Measurements from ENCODE around the gene UQCC5. TPM values are rescaled to one million over a fixed set of nuclear protein-coding genes. Genes with fewer than 3 reads are reported as not detected.

The UQCC5 gene
- total RNA-seq, 8 experiments from 2014 or later = 38.6 to 102 (median 65.6) TPM

- in situ Hi-C loops (cut with MboI; ENCODE audit: low pct_unique_long_range_greater_than_20kb in 2 of 9, low sequenced_read_pairs in 9 of 9, unreplicated experiment in 9 of 9) = no loop called here
- ATAC-seq (replicated peaks in 6 of 8) = peak in 5 of 8 experiments; percentile 2 to 20 (median 4)
- H3K4me3 ChIP-seq = no peak within 1 kb of the TSS
- no peaks in the 10 kb centered on the region for H3K4me1 ChIP-seq (replicated peaks in 1 of 2)
- WGBS, 10 experiments = 67 to 88% (median 84%) methylated on average over 7 to 10 of the region's 25 CpGs; no CpG with 5 or more reads in 7 of the 10 experiments
- no peak within 1 kb of the TSS for H3K27ac ChIP-seq
Measured at GRCh38 chr3:52494886-52495495, 41.4 kb upstream of the UQCC5 start, which contains the start of gene STAB1. Gene STAB1 (plus strand): TSS chr3:52495338. CDS start chr3:52495414, 76 bp downstream.

GRCh38 chr3:52495777-52496602, 40.4 kb upstream of the UQCC5 start:
- in situ Hi-C loops (cut with MboI; ENCODE audit: low pct_unique_long_range_greater_than_20kb in 2 of 9, low sequenced_read_pairs in 9 of 9, unreplicated experiment in 9 of 9) = no loop called here
- peak; percentile 8 to 85 (median 36) for ATAC-seq (replicated peaks in 6 of 8)
- Histone ChIP-seq H3K4me1 (replicated peaks in 1 of 2) (no peaks in the 10 kb centered on the region), H3K27ac (no peak overlapping the region), H3K4me3 (no peak overlapping the region)
- 39 to 100% (median 95%) methylated on average over 1 to 3 of the region's 16 CpGs; no CpG with 5 or more reads in 4 of the 10 experiments for WGBS, 10 experiments

DNA sequence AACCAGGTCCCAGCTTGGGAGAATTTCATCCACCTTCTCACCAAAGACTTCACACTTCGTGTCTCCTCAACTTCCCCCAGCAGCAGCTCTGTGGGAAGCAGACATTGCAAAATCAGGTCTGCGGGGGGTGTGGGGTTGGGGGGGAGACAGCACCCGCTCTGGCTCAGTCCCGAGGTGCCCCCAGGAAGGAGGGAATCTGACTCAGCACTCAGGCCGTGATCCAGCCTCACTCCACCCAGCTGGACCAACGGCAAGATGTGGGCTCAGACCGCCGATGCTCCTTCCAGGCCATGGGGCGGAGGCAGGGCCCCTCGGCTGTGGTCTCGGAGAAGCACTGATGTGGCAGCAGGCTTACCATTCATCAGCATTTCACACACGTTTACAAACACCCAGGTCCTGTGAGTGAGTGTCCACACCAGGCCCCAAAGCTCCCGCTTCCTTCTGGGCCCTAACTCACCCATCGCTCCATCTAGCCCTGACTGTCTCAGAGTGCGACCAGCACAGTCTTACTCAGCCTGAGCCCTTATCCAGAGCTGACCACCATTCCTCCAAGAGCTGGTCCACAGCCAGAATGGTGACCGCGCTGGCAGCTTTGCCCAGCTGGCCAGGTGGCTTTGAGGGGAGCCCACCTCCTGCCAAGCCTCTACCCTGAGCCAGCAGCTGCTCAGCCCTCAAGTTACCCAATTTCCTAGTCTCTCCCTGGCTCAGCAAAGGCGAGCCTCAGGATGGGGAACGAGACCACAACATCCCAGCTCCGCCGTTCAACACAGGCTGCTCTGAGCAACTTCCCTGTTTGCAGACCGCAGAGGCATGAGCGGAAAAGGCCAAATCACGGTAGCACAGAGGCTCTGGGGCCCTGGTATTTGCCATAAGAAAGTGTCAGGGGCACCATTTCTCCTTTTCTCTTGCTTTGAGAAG, 38.0 kb upstream of the UQCC5 start:
- peak in 6 of 8 experiments; percentile 12 to 50 (median 16) for ATAC-seq (replicated peaks in 6 of 8)
- whole genome bisulfite sequencing, 10 experiments = 68 to 100% (median 70%) methylated on average over 1 to 6 of the region's 24 CpGs; no CpG with 5 or more reads in 4 of the 10 experiments
- in situ Hi-C loops (cut with MboI; ENCODE audit: low pct_unique_long_range_greater_than_20kb in 2 of 9, low sequenced_read_pairs in 9 of 9, unreplicated experiment in 9 of 9) = no loop called here
- Histone ChIP-seq H3K4me1 (replicated peaks in 1 of 2) (no peaks in the 10 kb centered on the region), H3K4me3 (no peak overlapping the region), H3K27ac (no peak overlapping the region)

DNA sequence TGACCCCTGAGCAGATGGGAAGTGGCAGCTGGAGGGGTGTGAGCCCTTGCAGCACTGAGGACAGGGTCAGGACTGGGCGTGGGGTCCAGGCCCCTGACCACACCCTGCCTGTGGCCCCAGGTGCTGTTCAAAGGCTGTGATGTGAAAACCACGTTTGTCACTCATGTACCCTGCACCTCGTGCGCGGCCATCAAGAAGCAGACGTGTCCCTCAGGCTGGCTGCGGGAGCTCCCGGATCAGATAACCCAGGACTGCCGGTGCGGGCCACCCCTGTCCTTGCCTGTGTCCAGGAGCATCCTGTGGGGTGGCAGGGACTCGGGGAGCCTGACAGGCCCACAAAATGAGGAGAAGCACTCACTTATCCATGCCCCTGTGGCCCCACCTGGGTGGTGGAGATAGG, 35.4 kb upstream of the UQCC5 start:
- WGBS, 10 experiments = 60 to 87% methylated on average over 1 to 5 of the region's 11 CpGs; no CpG with 5 or more reads in 8 of the 10 experiments
- peaks cover 4 to 8% of the 10 kb centered on the region in 2 donors for H3K4me1 ChIP-seq (replicated peaks in 1 of 2)
- no peak overlapping the region for H3K27ac ChIP-seq
- no peak overlapping the region for H3K4me3 ChIP-seq
- in situ Hi-C loops (cut with MboI; ENCODE audit: low pct_unique_long_range_greater_than_20kb in 2 of 9, low sequenced_read_pairs in 9 of 9, unreplicated experiment in 9 of 9) = no loop called here
- ATAC-seq (replicated peaks in 6 of 8) = no peak

DNA sequence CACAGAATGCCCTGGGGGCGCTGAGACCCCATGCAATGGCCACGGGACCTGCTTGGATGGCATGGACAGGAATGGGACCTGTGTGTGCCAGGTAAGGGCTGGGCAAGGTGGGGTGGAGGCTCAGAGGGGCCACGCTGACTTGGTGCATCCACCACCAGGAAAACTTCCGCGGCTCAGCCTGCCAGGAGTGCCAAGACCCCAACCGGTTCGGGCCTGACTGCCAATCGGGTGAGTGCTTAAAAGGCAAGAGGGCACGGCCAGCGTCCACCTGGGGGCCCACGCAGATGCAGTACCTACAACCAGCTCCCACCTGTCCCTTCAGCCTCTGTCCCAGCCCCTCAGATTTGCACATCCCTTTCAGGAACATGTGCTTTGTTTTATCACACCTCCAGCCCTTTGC, 34.4 kb upstream of the UQCC5 start:
- H3K27ac ChIP-seq = no peak overlapping the region
- 90 to 100% (median 100%) methylated on average over 1 to 3 of the region's 11 CpGs; no CpG with 5 or more reads in 7 of the 10 experiments for WGBS, 10 experiments
- H3K4me3 ChIP-seq = no peak overlapping the region
- peaks cover 4 to 8% of the 10 kb centered on the region in 2 donors for H3K4me1 ChIP-seq (replicated peaks in 1 of 2)
- in situ Hi-C loops (cut with MboI; ENCODE audit: low pct_unique_long_range_greater_than_20kb in 2 of 9, low sequenced_read_pairs in 9 of 9, unreplicated experiment in 9 of 9) = no loop called here
- no peak for ATAC-seq (replicated peaks in 6 of 8)

DNA sequence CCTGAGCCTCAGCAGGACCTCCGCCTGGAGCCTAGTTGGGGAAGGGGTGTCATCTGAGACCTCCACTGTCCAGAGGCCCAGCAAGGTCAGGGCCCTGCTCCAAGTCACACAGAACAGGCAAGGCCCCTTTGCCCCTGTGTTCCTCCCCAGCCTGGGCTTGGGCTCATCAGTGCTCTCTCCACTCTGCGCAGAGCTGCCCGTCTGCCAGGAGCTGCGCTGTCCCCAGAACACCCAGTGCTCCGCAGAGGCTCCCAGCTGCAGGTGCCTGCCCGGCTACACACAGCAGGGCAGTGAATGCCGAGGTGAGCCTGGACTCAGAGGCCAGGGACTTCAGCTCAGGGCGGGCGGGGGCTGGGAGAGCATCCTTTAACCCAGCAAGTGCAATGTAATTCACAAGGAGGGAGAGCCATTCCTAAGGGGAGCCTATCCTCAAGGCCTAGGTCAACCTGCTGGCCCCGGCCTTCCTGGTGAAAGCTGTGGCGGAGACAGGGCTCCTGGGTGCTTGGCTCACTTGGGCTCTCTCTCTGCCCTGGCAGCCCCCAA, 33.5 kb upstream of the UQCC5 start:
- no peak overlapping the region for H3K4me3 ChIP-seq
- WGBS, 10 experiments = 17 to 20% methylated on average over 1 of the region's 11 CpGs; no CpG with 5 or more reads in 8 of the 10 experiments
- ATAC-seq (replicated peaks in 6 of 8) = peak in 1 of 8 experiments; percentile 7
- H3K4me1 ChIP-seq (replicated peaks in 1 of 2) = peaks cover 4 to 8% of the 10 kb centered on the region in 2 donors
- in situ Hi-C loops (cut with MboI; ENCODE audit: low pct_unique_long_range_greater_than_20kb in 2 of 9, low sequenced_read_pairs in 9 of 9, unreplicated experiment in 9 of 9) = no loop called here
- no peak overlapping the region for H3K27ac ChIP-seq

DNA sequence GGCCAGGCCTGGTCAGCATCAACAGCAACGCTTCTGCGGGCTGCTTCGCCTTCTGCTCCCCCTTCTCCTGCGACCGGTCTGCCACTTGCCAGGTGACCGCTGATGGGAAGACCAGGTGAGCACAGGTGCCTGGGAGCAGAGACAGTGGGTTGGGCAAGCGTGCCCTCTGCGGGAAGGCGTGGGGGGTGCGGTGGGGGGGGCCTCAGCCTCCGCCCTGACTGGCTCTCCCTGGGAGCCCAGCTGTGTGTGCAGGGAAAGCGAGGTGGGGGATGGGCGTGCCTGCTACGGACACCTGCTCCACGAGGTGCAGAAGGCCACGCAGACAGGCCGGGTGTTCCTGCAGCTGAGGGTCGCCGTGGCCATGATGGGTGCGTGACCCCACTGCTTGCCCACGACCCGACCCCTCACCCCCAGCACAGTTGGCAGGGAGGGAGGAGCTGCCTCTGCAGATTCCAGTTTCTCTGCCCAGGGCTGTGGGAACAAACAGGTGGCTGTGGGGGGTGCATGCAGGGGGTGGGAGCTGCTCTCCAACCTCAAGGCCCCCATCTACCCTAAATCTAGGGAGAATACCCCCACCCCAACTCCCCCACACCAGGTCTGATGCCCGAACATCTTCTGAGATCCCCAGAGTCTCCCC, 32.5 kb upstream of the UQCC5 start:
- in situ Hi-C loops (cut with MboI; ENCODE audit: low pct_unique_long_range_greater_than_20kb in 2 of 9, low sequenced_read_pairs in 9 of 9, unreplicated experiment in 9 of 9) = no loop called here

GRCh38 chr3:52504977-52505376, 31.4 kb upstream of the UQCC5 start:
- in situ Hi-C loops (cut with MboI; ENCODE audit: low pct_unique_long_range_greater_than_20kb in 2 of 9, low sequenced_read_pairs in 9 of 9, unreplicated experiment in 9 of 9) = no loop called here
- peaks cover 4 to 8% of the 10 kb centered on the region in 2 donors for H3K4me1 ChIP-seq (replicated peaks in 1 of 2)
- no peak overlapping the region for H3K27ac ChIP-seq
- WGBS, 10 experiments = 90 to 100% (median 100%) methylated on average over 1 to 4 of the region's 10 CpGs; no CpG with 5 or more reads in 7 of the 10 experiments
- no peak overlapping the region for H3K4me3 ChIP-seq
- ATAC-seq (replicated peaks in 6 of 8) = no peak

More for the DNA sequence above, 32.5 kb upstream of the UQCC5 start:
- no peak overlapping the region for H3K4me3 ChIP-seq
- WGBS, 10 experiments = 40% methylated on average over 1 of the region's 23 CpGs; no CpG with 5 or more reads in 9 of the 10 experiments
- peaks cover 4 to 8% of the 10 kb centered on the region in 2 donors for H3K4me1 ChIP-seq (replicated peaks in 1 of 2)
- peak in 1 of 8 experiments; percentile 12 for ATAC-seq (replicated peaks in 6 of 8)
- H3K27ac ChIP-seq = no peak overlapping the region

DNA sequence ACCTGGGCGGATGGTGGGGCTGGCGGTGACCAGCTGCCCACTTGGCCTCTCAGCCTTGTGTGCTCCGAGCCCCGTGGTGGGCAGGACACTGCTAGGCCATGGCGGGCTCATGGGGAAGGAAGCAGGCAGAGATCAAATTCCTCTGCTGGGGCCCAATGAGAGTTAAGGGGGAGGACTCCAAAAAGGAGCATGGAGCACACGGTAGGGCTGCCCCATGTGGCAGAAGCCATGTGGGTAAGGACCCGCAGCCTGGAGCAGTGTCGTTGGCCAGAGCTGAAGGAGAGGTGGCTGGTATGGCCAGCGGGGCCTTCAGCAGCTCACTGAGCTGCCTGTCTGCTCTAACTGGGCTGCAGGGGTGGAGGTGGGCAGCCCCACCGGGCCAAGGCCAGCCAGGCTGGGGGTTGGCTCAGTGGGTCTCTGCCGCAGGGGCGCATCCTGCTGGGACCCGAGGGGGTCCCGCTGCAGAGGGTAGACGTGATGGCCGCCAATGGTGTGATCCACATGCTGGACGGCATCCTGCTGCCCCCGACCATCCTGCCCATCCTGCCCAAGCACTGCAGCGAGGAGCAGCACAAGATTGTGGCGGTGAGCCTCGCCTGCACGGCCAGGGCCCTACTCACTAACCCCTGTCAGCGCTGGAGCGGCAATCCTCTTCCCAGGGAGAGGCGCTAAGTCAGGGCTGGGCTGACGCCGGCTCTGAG, 30.0 kb upstream of the UQCC5 start:
- 63 to 100% (median 88%) methylated on average over 2 to 17 of the region's 27 CpGs; no CpG with 5 or more reads in 6 of the 10 experiments for WGBS, 10 experiments
- in situ Hi-C loops (cut with MboI; ENCODE audit: low pct_unique_long_range_greater_than_20kb in 2 of 9, low sequenced_read_pairs in 9 of 9, unreplicated experiment in 9 of 9) = no loop called here
- Histone ChIP-seq H3K4me3 (no peak overlapping the region), H3K27ac (no peak overlapping the region), H3K4me1 (replicated peaks in 1 of 2) (peaks cover 4 to 8% of the 10 kb centered on the region in 2 donors)
- no peak for ATAC-seq (replicated peaks in 6 of 8)

GRCh38 chr3:52507359-52507758, 29.0 kb upstream of the UQCC5 start:
- 5 to 93% (median 75%) methylated on average over 1 to 4 of the region's 5 CpGs; no CpG with 5 or more reads in 6 of the 10 experiments for WGBS, 10 experiments
- no peak for ATAC-seq (replicated peaks in 6 of 8)

GRCh38 chr3:52509753-52510328, 26.6 kb upstream of the UQCC5 start:
- in situ Hi-C loops (cut with MboI; ENCODE audit: low pct_unique_long_range_greater_than_20kb in 2 of 9, low sequenced_read_pairs in 9 of 9, unreplicated experiment in 9 of 9) = no loop called here
- peaks cover 0 to 6% of the 10 kb centered on the region in 2 donors for H3K4me1 ChIP-seq (replicated peaks in 1 of 2)
- 20 to 100% (median 77%) methylated on average over 3 to 4 of the region's 12 CpGs; no CpG with 5 or more reads in 7 of the 10 experiments for WGBS, 10 experiments
- H3K27ac ChIP-seq = no peak overlapping the region
- no peak overlapping the region for H3K4me3 ChIP-seq
- ATAC-seq (replicated peaks in 6 of 8) = peak in 2 of 8 experiments; percentile 27 to 31

More at GRCh38 chr3:52507359-52507758, 29.0 kb upstream of the UQCC5 start:
- in situ Hi-C loops (cut with MboI; ENCODE audit: low pct_unique_long_range_greater_than_20kb in 2 of 9, low sequenced_read_pairs in 9 of 9, unreplicated experiment in 9 of 9) = no loop called here
- Histone ChIP-seq H3K27ac (no peak overlapping the region), H3K4me3 (no peak overlapping the region), H3K4me1 (replicated peaks in 1 of 2) (peaks cover 4 to 8% of the 10 kb centered on the region in 2 donors)

Measured in motor neuron (in vitro differentiated cells).